ENCODE results near the gene MKRN3.

Gene MKRN3

DNA sequence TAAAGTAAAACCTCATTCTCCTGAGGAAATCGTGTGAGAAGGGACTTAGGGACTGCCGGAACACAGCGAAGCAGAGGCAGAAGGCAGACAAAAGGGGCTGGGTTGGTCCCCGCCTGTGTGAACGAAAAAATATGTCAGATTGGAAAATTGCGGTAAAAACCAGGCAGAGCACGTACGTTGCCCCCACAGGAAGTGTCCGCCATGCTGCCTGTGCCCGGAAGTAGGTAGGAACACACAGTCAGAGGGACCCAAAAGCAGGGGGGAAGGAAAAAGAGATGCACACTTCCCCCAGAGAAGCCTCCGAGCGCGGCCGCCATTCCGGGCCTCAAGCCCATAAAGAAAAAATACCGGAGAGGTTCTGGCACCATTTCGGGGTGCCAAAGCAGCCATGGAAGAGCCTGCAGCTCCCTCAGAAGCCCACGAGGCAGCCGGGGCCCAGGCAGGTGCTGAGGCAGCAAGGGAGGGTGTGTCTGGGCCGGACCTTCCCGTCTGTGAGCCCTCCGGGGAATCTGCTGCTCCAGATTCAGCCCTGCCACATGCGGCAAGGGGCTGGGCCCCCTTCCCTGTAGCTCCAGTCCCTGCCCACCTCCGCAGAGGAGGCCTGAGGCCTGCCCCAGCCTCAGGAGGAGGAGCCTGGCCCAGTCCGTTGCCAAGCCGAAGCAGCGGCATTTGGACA, at the start of gene MKRN3:
MKRN3 (plus strand) TSS at position 280 of the 676 bp plus-strand sequence; CDS start at position 389, 109 bp downstream.
- DNase-seq, result peak; percentile 60

DNA sequence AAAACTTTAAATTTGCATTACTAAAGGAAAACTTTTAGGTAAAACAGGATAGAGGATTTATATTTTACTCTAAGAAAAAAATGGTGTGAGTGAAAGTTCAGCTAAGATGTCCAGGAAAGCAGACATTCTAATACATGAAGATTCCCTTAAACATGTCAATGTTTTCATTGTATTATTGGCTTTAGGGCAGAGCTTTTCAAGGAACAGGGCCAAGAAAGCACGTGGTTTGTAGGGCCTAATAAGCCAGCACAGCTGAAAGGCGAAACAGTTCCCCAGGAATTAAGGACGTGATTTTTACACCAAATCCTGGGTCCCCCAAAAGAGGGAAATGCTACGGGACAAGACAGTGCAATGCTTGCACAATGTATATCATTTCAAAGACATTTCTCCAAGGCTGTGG, 48.6 kb upstream of the MKRN3 start:
- DNase-seq, result no peak

DNA sequence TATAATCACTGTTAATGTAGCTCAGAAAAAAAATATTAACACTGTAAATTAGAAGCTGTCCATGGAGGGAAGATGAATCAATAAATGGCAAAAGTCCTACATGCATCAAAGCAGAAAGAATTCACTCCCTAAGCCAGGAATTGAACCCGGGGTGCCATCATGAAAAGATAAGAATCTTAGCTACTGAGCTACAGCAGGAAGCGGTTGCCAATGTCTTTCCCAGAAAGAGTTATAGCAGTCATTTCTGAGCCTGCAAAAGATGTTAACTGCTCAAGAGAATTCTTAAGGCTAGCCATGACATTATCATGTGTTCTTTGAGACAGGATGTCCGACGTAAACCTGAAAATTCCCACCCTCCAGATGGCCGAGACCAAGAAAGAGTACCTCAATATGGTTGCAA, 47.4 kb upstream of the MKRN3 start:
- no peak for DNase-seq

DNA sequence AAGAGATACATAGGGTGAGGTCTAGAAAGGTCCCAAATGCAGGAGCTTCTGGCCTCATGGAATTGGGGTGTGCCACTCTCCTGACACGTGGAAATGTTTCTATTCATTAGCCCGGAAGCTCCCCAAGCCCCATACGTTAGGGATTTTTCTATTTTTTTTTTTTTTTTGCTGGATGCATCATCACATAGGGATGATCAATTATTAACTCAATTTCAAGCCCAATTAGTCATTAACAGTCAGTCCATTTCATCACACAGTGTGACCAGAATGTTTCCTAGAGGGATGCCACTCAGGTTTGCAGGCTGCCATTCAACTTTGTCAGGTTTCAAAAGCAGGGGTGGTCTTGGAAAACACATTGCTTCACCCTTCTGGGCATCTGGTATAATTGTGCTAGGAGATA, 40.7 kb upstream of the MKRN3 start:
- no peak for DNase-seq

DNA sequence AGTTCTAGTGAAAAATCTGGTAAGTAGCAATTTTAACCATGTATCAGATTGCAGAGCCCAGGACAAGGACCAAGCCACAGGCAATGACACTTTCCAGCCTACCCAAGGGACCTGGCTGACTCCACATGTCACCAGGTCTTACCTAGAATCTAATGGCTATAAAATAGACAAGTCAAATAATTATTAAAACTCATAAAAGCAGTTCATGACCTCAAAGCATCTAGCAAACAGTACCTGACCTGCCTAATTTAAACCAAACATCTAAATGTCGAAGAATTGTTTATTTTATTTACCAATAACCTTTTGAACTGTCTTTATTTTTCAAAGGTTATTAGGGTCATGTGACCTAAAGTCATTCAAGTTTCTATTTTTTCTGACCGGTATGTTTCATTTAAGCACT, 35.6 kb upstream of the MKRN3 start:
- no peak for DNase-seq

DNA sequence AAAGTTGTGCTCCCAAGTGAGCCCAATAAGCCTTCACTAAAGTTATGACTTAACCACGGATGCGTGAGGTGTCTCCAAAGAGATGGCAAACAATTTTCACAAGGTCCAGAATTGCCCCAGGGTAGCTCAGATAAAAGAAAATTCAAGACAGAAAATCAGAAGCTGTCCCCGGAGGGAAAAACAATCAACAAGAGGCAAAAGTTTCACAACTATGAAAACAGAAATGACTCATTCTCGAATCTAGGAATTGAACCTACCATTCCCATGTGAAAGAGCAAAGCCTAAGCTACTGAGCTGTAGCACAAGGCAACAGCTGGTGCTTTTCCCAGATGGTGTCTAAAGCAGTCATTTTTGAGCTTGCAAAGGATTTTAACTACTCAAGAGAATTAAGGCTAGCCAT, 33.5 kb upstream of the MKRN3 start:
- no peak for DNase-seq

DNA sequence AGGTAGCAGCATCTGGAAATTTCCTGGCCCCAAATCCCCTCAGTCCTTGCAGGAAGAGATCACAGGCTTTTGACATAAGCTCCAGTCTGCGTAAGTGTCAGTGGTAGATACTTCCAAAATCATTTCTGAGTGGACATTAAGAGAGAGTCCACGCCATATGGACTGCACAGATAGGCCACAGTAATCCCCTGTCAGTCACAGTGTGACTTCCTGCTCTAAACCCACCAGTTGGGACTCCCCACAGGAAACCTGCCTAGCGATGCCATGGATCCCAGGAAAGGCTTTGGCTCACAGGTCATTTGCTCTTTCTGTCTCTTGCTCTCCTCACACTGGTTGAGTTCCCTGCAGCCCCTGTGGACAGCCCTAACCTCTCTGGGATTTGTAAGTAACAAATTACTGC, 28.8 kb upstream of the MKRN3 start:
- no peak for DNase-seq

DNA sequence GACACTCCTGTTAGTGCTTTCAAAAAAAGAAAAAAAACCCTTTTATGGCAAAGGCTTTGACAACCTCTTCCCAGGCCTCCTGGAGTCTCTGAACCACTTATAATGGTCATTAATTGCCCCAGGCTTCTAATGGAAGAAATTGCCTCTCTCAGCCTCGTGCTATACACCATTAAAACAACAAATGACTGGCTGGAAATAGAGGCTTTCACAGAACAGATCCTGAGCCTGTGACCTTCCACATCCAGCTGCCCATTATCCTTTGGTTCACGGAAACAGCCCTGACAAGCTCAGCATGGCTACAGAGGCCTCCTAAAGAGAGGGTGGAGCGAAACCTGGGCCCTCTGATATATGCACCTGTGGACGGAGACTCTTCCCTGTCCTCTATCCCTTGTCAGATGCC, 26.8 kb upstream of the MKRN3 start:
- DNase-seq, result no peak

DNA sequence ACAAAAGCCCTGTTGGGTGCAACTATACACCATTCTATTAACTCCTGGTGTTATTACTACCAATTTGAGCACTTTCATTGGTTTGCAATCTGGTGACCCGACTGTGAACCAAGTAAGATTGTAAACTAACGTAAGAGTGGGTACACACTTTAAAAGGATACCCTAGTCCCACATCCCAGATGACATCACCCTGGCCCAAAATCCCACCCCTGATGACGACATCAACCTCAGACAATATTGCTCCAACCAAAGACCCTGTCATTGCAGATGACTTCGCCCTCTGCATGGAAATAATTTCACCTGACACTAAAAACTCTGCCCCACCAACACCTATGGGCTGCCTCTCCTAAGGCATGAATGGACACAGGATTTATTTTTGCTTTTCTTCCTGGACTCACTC, 25.6 kb upstream of the MKRN3 start:
- no peak for DNase-seq

DNA sequence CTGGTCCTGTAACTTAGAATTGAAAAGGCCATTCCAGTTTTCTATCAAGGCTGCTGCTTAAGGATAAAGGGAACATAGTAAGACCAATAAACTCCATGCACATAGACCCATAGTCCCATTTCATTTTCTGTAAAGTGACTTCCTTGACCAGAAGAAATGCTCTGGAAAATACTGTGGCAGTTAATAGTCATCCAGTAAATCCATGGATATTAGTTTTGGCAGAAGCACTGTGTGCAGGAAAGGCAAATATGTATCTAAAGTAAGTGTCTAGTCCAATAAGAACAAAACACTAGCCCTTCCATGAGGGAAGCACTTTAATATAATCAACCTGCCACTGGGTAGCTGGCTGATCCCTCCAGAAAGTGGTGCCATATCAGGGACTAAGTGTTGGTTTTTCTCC, 19.3 kb upstream of the MKRN3 start:
- DNase-seq, result no peak

DNA sequence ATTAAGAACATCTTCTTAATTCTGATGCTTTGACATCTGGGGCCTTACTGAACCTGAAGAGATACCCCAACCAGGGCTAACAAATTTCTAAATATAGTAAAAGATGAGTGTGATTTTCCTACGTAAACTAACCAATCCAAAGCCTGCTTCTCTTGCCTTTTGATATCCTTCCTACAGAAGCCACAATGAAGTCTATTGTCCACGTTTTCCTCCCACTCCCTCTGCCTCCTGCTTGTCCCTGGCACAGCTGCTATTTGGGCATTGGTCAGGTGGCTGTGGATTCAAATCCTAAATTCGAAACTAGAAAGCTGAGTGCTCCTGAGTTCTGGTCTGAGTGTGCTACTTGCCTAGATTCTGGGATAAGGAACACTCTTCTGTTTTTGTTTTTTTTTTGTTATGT, 17.4 kb upstream of the MKRN3 start:
- DNase-seq, result no peak

DNA sequence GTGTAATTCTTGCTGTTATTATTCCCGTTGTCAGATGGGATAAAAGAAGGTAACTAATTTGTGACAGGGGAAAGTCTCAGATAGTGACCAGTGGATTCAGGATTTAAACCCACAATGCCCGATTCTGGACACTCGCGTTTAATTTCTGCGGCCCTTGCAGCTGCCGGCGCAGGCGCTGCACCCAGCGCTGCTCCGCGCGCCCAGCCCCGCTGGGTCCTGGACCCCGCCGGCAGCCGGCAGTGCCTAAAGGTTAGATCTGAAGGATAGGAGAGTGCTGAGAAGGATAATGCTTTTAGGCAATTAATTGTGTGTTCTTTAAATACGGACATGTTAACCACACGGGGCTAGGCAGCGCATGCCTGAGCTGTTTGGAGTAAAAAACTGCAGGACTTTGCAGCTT, 3.6 kb upstream of the MKRN3 start:
- DNase-seq, result no peak

DNA sequence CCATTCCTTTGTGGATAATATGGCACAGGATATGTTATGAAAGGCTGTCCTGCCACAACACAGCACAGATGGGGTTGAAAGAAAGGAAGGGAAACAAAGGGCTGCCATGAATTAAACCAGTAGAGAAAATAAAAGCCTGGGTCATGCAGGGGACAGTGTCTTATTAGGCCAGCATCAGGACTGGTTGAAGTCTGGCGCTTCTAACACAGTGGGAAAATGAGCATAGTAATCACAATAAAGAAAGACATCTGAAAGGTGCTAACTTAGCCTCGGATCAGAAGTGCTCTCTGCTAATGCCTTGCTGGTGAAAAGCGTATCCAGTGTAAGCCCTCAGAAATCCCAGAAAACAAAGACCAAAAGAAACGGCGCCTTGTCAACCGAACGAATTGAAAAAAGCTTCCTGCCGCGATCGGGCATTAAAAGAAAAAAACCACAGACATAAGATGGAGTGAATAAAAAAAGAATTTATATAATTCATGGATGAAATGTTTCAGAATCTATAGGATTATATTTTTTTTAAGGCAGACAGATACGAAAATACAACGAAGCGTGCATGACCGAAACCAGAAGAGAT, 566 bp upstream of the MKRN3 start:
- DNase-seq, result no peak

DNA sequence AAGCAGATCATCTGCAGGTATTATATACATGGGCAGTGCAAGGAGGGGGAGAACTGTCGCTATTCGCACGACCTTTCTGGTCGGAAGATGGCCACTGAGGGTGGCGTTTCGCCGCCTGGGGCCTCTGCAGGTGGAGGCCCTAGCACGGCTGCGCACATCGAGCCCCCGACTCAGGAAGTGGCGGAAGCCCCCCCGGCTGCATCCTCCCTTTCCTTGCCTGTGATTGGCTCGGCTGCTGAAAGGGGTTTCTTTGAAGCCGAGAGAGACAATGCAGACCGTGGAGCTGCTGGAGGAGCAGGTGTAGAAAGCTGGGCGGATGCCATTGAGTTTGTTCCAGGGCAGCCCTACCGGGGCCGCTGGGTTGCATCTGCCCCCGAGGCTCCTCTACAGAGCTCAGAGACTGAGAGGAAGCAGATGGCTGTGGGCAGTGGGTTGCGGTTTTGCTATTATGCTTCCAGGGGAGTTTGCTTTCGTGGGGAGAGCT, 639 bp downstream of the MKRN3 start:
- no peak for DNase-seq

DNA sequence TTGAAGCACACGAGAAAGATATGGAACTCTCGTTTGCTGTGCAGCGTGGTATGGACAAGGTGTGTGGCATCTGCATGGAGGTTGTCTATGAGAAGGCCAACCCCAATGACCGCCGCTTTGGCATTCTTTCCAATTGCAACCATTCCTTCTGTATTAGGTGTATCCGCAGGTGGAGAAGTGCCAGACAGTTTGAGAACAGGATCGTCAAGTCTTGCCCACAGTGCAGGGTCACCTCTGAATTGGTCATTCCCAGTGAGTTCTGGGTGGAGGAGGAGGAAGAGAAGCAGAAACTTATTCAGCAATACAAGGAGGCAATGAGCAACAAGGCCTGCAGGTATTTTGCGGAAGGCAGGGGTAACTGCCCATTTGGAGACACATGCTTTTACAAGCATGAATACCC, 1.2 kb downstream of the MKRN3 start:
- no peak for DNase-seq

DNA sequence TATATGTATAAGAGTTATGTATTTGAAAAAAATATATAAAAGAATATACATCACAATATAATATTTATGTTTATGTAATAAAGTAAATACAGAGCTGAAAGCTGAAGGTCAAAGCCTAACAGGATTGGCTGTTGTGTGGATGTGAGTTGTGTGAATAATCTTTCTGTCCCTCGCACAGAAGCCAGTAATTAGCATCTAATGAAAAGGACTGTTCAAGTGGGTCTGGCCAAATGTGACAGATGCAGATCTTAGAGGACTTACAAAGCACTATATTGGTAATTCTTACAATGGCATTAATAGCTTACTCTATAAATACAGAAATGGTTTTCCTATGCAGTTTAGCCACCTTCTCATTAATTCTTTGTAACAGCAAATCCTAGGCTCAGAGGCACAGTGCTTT, 2.4 kb downstream of the MKRN3 start:
- DNase-seq, result no peak

DNA sequence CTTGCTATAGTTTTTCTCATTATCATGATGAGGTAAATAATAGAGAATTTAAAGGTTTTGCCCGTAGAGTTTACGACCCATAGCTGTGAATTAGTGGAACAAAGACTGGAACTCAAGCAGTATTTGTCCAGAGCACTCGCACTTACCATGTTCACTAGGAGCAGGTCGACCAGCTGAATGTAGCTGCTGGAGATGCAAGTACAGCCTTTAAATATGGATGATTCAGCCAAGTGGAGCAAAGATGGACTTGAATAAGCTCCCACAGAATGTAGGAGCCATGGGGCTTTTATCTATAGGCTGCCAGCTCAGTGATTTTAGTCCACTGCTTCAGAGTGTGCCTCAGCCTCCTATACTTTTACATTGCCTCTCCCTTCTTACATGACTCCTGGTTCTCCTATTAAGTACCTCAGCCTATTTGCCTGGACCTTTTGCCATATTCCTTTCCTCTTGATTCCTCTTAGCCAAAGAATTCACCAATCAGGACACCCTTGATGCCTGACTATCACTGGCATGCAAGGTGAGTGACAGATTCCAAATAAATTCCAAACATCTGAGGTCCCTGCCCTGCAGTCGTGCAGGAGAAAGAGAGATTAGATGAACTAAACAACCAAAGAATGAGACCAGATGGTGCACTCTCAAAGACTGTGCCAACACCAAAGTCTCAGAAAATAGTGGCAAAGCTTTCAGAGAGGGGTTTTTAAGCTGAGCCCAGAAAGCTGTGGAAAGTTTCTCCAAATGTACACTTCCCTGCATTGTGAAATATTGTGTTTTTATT, 3.9 kb downstream of the MKRN3 start:
- DNase-seq, result no peak

DNA sequence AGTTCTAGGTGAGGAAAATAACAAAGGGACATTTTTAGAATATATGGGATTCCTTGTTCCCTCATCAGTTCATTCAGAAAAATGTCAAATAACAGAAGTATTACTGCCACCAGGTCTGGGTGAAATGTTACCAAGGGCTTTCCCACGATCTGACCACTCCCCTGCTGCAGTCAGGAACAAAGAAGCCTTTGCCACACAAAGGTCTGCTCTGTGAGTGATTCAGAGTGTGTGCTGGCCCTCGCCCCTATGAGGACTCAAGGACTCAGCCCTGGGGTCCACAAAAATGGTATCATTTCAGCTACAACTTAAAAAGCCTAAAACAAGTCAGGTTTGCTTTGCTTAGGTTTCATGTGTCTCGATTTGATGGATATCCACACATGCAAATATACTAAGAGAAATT, 5.0 kb downstream of the MKRN3 start:
- DNase-seq, result no peak

DNA sequence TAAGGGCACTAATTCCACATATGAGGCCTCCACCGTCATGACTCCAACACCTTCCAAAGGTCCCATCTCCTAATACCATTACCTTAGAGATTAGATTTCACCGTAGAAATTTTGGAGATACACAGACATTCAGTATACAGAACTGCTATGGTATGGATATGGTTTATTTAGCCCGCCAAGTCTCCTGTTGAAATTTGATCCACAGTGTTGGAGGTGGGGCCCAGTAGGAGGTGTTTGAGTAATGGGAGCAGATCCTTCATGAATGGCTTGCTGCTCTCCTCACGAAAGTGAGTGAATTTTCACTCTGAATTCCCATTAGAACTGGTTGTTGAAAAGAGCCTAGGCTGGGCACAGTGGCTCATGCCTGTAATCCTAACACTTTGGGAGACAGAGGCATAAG, 7.4 kb downstream of the MKRN3 start:
- no peak for DNase-seq

DNA sequence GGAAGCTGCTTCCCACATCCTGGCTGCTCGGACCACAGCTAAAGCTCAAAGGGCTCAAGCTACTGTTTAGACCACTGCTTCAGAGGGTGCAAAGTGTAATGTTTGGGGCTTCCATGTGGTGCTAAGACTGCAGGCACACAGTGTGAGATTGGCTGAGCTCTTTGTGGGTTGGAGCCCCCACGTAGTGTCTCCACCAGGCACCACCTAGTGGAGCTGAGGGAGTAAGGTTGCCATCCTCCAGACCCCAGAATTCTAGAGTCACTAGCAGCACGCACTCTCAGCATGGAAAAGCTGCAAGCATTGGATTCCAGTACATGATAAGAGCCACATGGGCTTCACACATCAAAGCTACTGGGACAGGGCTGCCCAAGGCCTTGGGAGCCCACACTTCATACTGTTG, 9.3 kb downstream of the MKRN3 start:
- no peak for DNase-seq

DNA sequence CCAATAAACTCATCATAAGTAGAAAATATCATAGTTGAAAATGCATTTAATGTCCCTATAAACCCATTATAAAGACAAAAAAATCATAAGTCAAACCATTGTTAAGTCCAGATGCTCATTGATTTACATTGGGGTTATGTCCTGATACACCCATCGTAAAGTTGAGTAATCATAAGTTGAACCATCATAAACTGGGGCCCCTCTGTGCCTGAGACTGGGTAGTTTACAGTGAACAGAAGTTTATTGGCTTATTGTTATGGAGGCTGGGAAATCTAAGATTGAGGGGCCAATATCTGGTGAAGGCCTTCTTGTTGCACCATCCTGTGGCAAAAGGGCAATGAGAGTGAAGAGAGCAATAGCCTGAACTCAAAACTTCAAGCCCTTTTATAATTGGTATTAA, 10.6 kb downstream of the MKRN3 start:
- DNase-seq, result no peak

DNA sequence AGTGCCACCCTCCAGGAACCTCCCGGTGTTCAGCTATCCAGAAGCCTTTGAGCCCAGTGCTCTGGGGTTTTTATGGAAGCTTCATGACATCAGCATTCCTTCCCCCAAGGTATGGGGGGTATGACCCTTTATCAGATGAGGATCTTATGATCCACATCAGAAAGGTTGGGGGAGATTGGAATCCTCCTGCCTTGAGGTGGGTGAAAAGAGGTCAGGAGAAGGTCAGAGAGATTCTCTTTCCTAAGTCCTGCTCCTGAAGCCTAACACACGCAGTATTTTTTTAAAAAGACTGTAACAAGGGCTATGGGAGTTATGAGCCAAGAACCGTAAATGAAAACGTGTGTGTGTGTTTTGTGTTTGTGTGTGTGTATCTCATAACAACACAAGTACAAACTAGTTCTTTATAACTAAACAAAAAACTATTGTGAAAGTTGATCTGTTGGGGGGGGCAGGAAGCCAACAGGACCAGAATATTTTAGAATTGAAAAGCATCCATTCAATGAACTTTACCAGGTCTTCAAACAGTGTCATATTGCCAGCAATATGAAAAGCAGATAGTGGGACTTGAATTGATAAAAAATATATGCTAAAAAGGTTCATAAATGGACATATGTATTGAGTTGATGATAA, 13.2 kb downstream of the MKRN3 start:
- no peak for DNase-seq

DNA sequence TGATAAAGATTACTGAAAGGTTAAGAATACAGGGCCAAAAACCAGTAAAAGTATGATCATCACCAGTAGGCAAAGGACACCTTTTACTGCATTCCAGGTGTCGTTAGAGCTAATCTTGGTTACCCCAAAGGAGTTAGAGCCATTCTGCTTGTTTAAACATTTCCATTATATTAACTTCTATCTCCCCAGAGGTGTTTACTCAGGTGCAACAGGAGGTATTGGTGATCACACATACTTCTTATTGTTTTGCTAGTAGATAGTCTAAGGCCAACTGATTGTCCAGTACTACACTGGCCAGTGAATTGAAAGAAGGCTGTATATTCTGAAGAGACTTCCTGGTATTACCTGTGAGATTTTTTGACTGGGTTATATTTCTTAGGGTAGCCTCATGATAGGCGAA, 22.8 kb downstream of the MKRN3 start:
- DNase-seq, result no peak

DNA sequence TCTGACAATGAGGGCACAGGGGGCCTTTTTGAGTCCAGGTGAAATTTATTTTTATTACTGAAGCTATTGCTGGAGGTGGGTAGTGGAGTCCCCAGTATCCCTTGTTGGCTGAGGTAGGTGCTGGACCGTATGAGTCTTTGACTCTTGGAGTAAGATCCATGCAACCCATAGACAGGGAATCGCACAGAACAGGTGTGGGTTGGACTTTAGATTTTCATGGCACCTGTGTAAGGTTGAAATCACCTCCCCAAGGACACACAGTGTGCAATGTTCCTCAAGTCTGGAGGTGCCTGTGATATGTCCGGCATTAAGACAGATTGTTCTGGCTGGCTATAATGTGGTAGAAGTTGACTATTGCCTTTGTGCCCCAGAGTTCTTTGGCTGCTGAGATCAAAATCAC, 23.5 kb downstream of the MKRN3 start:
- no peak for DNase-seq
